Liver (tissue), 9 donors: ENCODE measurements around the gene DLG4. TPM values are rescaled to one million over a fixed set of nuclear protein-coding genes. Genes with fewer than 3 reads are reported as not detected.

Experiments
- DNase-seq: peaks from one replicate; pipeline ENCODE4 v3.0.0-alpha.2; 2017; ENCODE audit warnings: low spot score
- H3K27ac ChIP-seq, 2 donors: one replicate each; pipeline ENCODE4 v1.7.0; 2013; ENCODE audit warnings: inconsistent platforms in 2 of 2, low read length in 2 of 2, control low read depth in 1 of 2, low read depth in 1 of 2, mild to moderate bottlenecking in 1 of 2
- H3K27me3 ChIP-seq, 4 donors: one replicate each; pipeline versions ENCODE4 v1.6.1 to v1.7.0; 2013; ENCODE audit warnings: low read length in 3 of 4, inconsistent platforms in 1 of 4, mild to moderate bottlenecking in 1 of 4, moderate library complexity in 1 of 4; ENCODE audit not compliant: control insufficient read depth in 4 of 4, insufficient read depth in 4 of 4
- H3K36me3 ChIP-seq, 4 donors: one replicate each; pipeline versions ENCODE4 v1.6.1 to v1.7.0; 2013; ENCODE audit warnings: low read length in 3 of 4, mild to moderate bottlenecking in 3 of 4, low read depth in 1 of 4, moderate library complexity in 1 of 4; ENCODE audit not compliant: control insufficient read depth in 4 of 4, insufficient read depth in 3 of 4
- H3K4me1 ChIP-seq, 4 donors: one replicate each; pipeline versions ENCODE4 v1.6.1 to v1.7.0; 2013; ENCODE audit warnings: low read length in 3 of 4, mild to moderate bottlenecking in 3 of 4, moderate library complexity in 1 of 4; ENCODE audit not compliant: control insufficient read depth in 4 of 4, insufficient read depth in 4 of 4
- H3K4me3 ChIP-seq, 3 donors: one replicate each; pipeline versions ENCODE4 v1.6.1 to v1.7.0; 2013; ENCODE audit warnings: low read length in 3 of 3, control low read depth in 1 of 3, low read depth in 1 of 3, mild to moderate bottlenecking in 1 of 3
- H3K9ac ChIP-seq, 2 donors: one replicate each; pipeline ENCODE4 v1.7.0; 2013; ENCODE audit warnings: low read length in 2 of 2, mild to moderate bottlenecking in 2 of 2, moderate library complexity in 2 of 2, control low read depth in 1 of 2, low read depth in 1 of 2
- H3K9me3 ChIP-seq, 4 donors: one replicate each; pipeline versions ENCODE4 v1.6.1 to v1.7.0; 2013; ENCODE audit warnings: low read length in 3 of 4; ENCODE audit not compliant: control insufficient read depth in 4 of 4
- ATF3 ChIP-seq: IDR thresholded peaks from 2 replicates; pipeline ENCODE4 v1.6.1; 2016; ENCODE audit warnings: antibody characterized with exemption
- EGR1 ChIP-seq, 2 donors: IDR thresholded peaks; 2 replicates each; pipeline ENCODE4 v1.6.1; 2016 to 2018; ENCODE audit warnings: antibody characterized with exemption in 2 of 2, low read depth in 2 of 2
- FOXA1 ChIP-seq: IDR thresholded peaks from 2 replicates; pipeline ENCODE4 v1.6.1; 2016; ENCODE audit warnings: antibody characterized with exemption
- FOXA2 ChIP-seq: IDR thresholded peaks from 2 replicates; pipeline ENCODE4 v1.6.1; 2016; ENCODE audit warnings: antibody characterized with exemption
- GABPA ChIP-seq, 2 donors: IDR thresholded peaks in 1 of 2; conservative IDR thresholded peaks in 1 of 2; 2 replicates each; pipeline ENCODE4 v1.6.1; 2016; ENCODE audit warnings: antibody characterized with exemption in 2 of 2, mild to moderate bottlenecking in 1 of 2, moderate library complexity in 1 of 2
- HNF4A ChIP-seq, 2 donors: conservative IDR thresholded peaks; 2 replicates each; pipeline ENCODE4 v1.6.1; 2016; ENCODE audit warnings: antibody characterized with exemption in 2 of 2, mild to moderate bottlenecking in 2 of 2
- HNF4G ChIP-seq: IDR thresholded peaks from 2 replicates; pipeline ENCODE4 v1.6.1; 2016; ENCODE audit warnings: antibody characterized with exemption
- JUND ChIP-seq, 2 donors: IDR thresholded peaks; 2 replicates each; pipeline ENCODE4 v1.6.1; 2016; ENCODE audit warnings: antibody characterized with exemption in 2 of 2
- NR2F2 ChIP-seq: IDR thresholded peaks from 2 replicates; pipeline ENCODE4 v1.6.1; 2016; ENCODE audit warnings: antibody characterized with exemption
- RAD21 ChIP-seq, 2 donors: IDR thresholded peaks; 2 replicates each; pipeline ENCODE4 v1.6.1; 2016; ENCODE audit warnings: antibody characterized with exemption in 2 of 2, mild to moderate bottlenecking in 2 of 2
- RXRA ChIP-seq, 2 donors: IDR thresholded peaks; 2 replicates each; pipeline ENCODE4 v1.6.1; 2017 to 2018; ENCODE audit warnings: antibody characterized with exemption in 2 of 2, mild to moderate bottlenecking in 1 of 2
- SP1 ChIP-seq: IDR thresholded peaks from 2 replicates; pipeline ENCODE4 v1.6.1; 2018; ENCODE audit warnings: antibody characterized with exemption, mild to moderate bottlenecking
- TAF1 ChIP-seq: conservative IDR thresholded peaks from 2 replicates; pipeline ENCODE4 v1.6.1; 2016; ENCODE audit warnings: antibody characterized with exemption, mild to moderate bottlenecking
- YY1 ChIP-seq: IDR thresholded peaks from 2 replicates; pipeline ENCODE4 v1.6.1; 2016; ENCODE audit warnings: antibody characterized with exemption, mild to moderate bottlenecking
- WGBS: extraction: QIAGEN DNeasy Blood & Tissue Kit; methylation state at CpG from one replicate; pipeline ENCODE4 v1.1.7; 2013; 5-methylcytosine and 5-hydroxymethylcytosine counted together
- polyA plus RNA-seq, 2 donors: library from polyadenylated mRNA; stranded (reverse) in 1 of 2; unstranded in 1 of 2; fragments of 200-250 nt in 1 of 2; fragments of >200 nt in 1 of 2; fragmentation: Nextera tagmentation in 1 of 2; extraction: Ambion mirVana in 1 of 2; gene quantifications; one replicate each; pipeline versions ENCODE4 v1.2.1 to v1.2.3, GENCODE V29; 2013 to 2015
- total RNA-seq, 2 donors: library from RNA; depleted of rRNA; stranded (reverse); fragments of >200 nt; gene quantifications; one replicate each; pipeline ENCODE4 v1.2.3, GENCODE V29; 2014
- TF ChIP-seq, protein P1 (sequence below): fragments of 150-350 bp; IDR thresholded peaks from 2 replicates; pipeline ENCODE4 v1.5.1; 2017; ENCODE audit warnings: improper control_type of control experiment, low read depth, low read length; ENCODE audit not compliant: missing input control
- TF ChIP-seq, protein P2 (sequence below): IDR thresholded peaks from 2 replicates; pipeline ENCODE4 v1.6.1; 2016; ENCODE audit warnings: antibody characterized with exemption, mild to moderate bottlenecking
- TF ChIP-seq, protein P3 (sequence below): IDR thresholded peaks from 2 replicates; pipeline ENCODE4 v1.6.1; 2016; ENCODE audit warnings: antibody characterized with exemption
- TF ChIP-seq, protein P4 (sequence below): IDR thresholded peaks from 2 replicates; pipeline ENCODE4 v1.6.1; 2016; ENCODE audit warnings: antibody characterized with exemption
- donor health status: healthy.
- donor health status: healthy.
- donor health status: healthy.
- donor health status: healthy.
- donor health status: healthy.

The DLG4 gene
- total and polyA plus RNA-seq, 4 donors = 0.40 to 5.7 (median 1.9) TPM

DNA sequence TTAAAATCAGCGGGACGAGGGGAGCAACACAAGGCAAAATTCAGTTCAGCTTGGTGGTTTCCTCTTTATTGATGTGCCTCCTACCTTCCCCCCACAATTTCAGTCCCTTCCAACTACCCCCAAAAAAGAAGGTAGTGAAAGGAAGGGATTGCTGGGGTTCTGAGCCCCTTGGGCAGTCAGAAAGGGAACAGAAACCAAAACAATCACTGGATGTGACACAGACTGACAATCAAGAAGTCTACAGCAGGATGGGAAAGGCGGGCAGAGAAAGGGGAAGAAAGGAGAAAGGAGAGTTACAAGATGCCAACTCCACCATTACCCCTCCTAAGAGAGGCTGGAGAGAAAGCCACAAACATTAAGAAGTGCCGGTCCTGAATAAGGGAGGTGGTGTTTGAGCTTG lies 20.7 kb upstream of the DLG4 start:
- peaks cover 7 to 31% (median 18%) of the 10 kb centered on the region in 4 donors for H3K36me3 ChIP-seq
- peaks cover 2 to 50% (median 35%) of the 10 kb centered on the region in 4 donors for H3K4me1 ChIP-seq
- no peaks in the 10 kb centered on the region for H3K27me3 ChIP-seq
- peak overlapping the region; percentile 98 to 99 for H3K27ac ChIP-seq
- no peaks in the 10 kb centered on the region for H3K9me3 ChIP-seq
- 68% methylated on average over 4 of the region's 4 CpGs for WGBS
- peak overlapping the region in 2 of 3 donors; percentile 19 to 91 for H3K4me3 ChIP-seq
- TF ChIP-seq ATF3 (no peak), EGR1 (IDR thresholded peaks at IDR 0.05; ENCODE audit: low read depth in 2 of 2) (no peak), FOXA2 (no peak), HNF4A (conservative IDR thresholded peaks at IDR 0.05) (no peak), JUND (IDR thresholded peaks at IDR 0.05) (no peak), RXRA (IDR thresholded peaks at IDR 0.05) (no peak), SP1 (no peak), RAD21 (IDR thresholded peaks at IDR 0.05) (no peak), HNF4G (no peak), TAF1 (no peak), YY1 (no peak), FOXA1 (no peak), GABPA (IDR thresholded peaks at IDR 0.05 in 1 of 2, conservative IDR thresholded peaks at IDR 0.05 in 1 of 2) (no peak), NR2F2 (no peak)
- TF ChIP-seq, protein P1, sequence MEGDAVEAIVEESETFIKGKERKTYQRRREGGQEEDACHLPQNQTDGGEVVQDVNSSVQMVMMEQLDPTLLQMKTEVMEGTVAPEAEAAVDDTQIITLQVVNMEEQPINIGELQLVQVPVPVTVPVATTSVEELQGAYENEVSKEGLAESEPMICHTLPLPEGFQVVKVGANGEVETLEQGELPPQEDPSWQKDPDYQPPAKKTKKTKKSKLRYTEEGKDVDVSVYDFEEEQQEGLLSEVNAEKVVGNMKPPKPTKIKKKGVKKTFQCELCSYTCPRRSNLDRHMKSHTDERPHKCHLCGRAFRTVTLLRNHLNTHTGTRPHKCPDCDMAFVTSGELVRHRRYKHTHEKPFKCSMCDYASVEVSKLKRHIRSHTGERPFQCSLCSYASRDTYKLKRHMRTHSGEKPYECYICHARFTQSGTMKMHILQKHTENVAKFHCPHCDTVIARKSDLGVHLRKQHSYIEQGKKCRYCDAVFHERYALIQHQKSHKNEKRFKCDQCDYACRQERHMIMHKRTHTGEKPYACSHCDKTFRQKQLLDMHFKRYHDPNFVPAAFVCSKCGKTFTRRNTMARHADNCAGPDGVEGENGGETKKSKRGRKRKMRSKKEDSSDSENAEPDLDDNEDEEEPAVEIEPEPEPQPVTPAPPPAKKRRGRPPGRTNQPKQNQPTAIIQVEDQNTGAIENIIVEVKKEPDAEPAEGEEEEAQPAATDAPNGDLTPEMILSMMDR = no peak
- TF ChIP-seq, protein P2, sequence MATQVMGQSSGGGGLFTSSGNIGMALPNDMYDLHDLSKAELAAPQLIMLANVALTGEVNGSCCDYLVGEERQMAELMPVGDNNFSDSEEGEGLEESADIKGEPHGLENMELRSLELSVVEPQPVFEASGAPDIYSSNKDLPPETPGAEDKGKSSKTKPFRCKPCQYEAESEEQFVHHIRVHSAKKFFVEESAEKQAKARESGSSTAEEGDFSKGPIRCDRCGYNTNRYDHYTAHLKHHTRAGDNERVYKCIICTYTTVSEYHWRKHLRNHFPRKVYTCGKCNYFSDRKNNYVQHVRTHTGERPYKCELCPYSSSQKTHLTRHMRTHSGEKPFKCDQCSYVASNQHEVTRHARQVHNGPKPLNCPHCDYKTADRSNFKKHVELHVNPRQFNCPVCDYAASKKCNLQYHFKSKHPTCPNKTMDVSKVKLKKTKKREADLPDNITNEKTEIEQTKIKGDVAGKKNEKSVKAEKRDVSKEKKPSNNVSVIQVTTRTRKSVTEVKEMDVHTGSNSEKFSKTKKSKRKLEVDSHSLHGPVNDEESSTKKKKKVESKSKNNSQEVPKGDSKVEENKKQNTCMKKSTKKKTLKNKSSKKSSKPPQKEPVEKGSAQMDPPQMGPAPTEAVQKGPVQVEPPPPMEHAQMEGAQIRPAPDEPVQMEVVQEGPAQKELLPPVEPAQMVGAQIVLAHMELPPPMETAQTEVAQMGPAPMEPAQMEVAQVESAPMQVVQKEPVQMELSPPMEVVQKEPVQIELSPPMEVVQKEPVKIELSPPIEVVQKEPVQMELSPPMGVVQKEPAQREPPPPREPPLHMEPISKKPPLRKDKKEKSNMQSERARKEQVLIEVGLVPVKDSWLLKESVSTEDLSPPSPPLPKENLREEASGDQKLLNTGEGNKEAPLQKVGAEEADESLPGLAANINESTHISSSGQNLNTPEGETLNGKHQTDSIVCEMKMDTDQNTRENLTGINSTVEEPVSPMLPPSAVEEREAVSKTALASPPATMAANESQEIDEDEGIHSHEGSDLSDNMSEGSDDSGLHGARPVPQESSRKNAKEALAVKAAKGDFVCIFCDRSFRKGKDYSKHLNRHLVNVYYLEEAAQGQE = no peak
- TF ChIP-seq, protein P3, sequence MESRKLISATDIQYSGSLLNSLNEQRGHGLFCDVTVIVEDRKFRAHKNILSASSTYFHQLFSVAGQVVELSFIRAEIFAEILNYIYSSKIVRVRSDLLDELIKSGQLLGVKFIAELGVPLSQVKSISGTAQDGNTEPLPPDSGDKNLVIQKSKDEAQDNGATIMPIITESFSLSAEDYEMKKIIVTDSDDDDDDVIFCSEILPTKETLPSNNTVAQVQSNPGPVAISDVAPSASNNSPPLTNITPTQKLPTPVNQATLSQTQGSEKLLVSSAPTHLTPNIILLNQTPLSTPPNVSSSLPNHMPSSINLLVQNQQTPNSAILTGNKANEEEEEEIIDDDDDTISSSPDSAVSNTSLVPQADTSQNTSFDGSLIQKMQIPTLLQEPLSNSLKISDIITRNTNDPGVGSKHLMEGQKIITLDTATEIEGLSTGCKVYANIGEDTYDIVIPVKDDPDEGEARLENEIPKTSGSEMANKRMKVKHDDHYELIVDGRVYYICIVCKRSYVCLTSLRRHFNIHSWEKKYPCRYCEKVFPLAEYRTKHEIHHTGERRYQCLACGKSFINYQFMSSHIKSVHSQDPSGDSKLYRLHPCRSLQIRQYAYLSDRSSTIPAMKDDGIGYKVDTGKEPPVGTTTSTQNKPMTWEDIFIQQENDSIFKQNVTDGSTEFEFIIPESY = no peak
- TF ChIP-seq, protein P4, sequence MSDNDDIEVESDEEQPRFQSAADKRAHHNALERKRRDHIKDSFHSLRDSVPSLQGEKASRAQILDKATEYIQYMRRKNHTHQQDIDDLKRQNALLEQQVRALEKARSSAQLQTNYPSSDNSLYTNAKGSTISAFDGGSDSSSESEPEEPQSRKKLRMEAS = no peak
- no peak overlapping the region for H3K9ac ChIP-seq
- DNase-seq = no peak
